GM13977 (cell line): ENCODE measurements around the gene OPRM1.

ENCODE experiments used
- DNase-seq: peaks from one replicate; pipeline ENCODE4 v3.0.0; 2012; ENCODE audit warnings: low spot score
- in situ Hi-C: fragments of 300-500 bp; cut with MboI; formaldehyde crosslinking; loops from one replicate; pipeline ENCODE4 v1.12.0; 2022; ENCODE audit warnings: low sequenced_read_pairs, low pct_unique_long_range_greater_than_20kb, mixed read lengths, inconsistent platforms; ENCODE audit not compliant: unreplicated experiment
- TF ChIP-seq, protein P1 (sequence below): IDR thresholded peaks from 2 replicates; pipeline ENCODE4 v1.5.1; 2012; ENCODE audit warnings: mild to moderate bottlenecking, control low read depth; ENCODE audit not compliant: insufficient read depth; ENCODE audit errors: extremely low read depth, missing control alignments

The OPRM1 gene

DNA sequence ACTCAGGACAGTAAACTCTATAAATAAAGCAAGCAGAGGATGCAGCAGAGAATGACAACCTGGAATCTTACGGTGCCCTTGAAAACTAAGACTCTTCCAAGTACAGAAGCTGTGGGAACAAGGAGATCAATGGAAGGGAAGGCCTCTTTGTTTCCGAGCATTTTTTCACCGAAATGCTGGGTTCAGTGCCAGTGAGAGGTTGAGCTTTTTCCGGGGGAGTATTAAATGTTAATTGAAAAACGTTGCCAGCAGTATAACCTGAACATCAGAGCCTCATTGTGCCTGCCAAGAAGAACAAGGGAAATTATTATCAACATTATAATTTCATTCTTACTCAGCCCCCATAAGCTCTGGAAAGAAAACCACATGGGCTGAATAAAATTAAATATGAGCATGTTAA lies 17.5 kb downstream of the OPRM1 start:
- DNase-seq: no peak
- in situ Hi-C loops: no loop called here
- TF ChIP-seq, protein P1, sequence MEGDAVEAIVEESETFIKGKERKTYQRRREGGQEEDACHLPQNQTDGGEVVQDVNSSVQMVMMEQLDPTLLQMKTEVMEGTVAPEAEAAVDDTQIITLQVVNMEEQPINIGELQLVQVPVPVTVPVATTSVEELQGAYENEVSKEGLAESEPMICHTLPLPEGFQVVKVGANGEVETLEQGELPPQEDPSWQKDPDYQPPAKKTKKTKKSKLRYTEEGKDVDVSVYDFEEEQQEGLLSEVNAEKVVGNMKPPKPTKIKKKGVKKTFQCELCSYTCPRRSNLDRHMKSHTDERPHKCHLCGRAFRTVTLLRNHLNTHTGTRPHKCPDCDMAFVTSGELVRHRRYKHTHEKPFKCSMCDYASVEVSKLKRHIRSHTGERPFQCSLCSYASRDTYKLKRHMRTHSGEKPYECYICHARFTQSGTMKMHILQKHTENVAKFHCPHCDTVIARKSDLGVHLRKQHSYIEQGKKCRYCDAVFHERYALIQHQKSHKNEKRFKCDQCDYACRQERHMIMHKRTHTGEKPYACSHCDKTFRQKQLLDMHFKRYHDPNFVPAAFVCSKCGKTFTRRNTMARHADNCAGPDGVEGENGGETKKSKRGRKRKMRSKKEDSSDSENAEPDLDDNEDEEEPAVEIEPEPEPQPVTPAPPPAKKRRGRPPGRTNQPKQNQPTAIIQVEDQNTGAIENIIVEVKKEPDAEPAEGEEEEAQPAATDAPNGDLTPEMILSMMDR: no peak

DNA sequence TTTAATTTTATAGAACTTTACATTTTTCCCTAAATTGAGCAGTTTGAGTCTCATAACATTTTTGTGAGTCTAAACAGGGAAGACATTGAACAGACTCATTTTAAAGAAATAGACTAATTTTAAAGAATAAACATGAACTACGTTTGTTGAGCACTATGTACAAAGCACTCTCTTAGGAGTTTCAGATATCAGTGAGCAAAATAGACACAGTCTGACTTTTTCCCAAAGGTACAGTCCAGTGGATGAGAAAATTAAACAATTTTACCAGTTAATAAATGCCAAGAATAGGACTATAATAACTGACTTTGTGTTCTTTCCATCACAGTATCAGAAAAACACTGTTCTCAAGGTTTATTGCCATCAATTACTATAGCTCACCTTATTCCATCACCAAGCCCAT lies 18.1 kb downstream of the OPRM1 start:
- in situ Hi-C loops: no loop called here
- TF ChIP-seq, protein P1: no peak
- no peak for DNase-seq

GRCh38 chr6:154058963-154059680 lies 20.1 kb downstream of the OPRM1 start:
- in situ Hi-C loops: no loop called here
- DNase-seq: no peak
- TF ChIP-seq, protein P1: no peak

DNA sequence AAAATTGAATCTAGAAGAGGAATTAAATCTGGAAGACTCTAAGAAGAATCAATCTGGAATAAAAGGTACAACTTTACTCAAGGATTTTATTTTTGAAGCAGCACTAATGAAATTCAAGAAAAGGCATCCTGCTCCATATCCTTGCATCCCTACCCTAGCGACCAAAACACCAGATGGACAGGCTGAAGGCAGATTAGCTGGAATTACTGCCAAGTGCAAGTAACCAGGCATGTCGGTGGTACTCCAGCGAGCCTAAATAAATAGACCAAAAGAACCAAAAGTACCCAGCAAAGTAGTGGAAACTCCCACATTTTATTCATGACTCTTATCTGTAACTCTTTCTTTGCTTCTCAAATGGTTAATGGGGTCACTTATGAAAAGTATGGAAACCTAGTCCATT lies 21.0 kb downstream of the OPRM1 start:
- TF ChIP-seq, protein P1: no peak
- in situ Hi-C loops: no loop called here
- no peak for DNase-seq

DNA sequence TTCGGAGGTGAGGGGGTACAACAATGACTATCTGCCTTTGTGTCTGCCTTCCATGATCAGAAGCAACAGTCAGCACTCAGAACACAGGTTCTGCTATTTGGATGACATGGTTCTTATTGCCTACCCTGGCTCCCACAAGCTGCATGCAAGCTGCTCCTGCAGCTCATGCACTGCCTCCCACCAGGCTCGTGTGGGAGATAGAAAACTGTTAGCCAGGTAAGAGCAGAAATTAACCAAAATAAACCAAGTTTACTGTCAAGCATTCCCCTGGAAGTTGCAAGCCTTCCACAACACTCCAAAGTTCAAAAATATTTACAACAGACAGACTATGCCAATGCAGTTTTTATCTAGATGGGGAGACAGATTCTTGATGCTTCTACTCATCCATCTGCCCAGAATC lies 31.0 kb downstream of the OPRM1 start:
- in situ Hi-C loops: no loop called here
- TF ChIP-seq, protein P1: no peak
- no peak for DNase-seq

- in situ Hi-C loops: no loop called here
- DNase-seq: no peak
- TF ChIP-seq, protein P1: no peak
These were observed 31.6 kb downstream of the OPRM1 start for GRCh38 chr6:154070657-154071056.
